GM12878 (cell line): ENCODE measurements around the gene KIF6. TPM values are rescaled to one million over a fixed set of nuclear protein-coding genes. Genes with fewer than 3 reads are reported as not detected.

Experiments used
- ATAC-seq: fragments of 200-7000 bp; cut with Tn5 transposase; 3 replicates; pipeline ENCODE4 v1.9.1; 2020; ENCODE audit warnings: mild to moderate bottlenecking, moderate library complexity
- BruUV-seq: library from RNA; stranded (reverse); fragments of 400-500 nt; replicated peaks from 2 replicates; lab custom pipeline; 2021; lab: Mats Ljungman, UMichigan
- CTCF ChIA-PET: fragments of 300-600 bp; sonication (Branson Sonifier 250); formaldehyde crosslinking; extraction: SDS; loops from one replicate; lab custom pipeline; 2021; ENCODE audit warnings: inconsistent platforms; lab: Yijun Ruan, JAX
- POLR2A ChIA-PET: fragments of 350-600 bp; formaldehyde crosslinking; extraction: SDS; loops from one replicate; lab custom pipeline; 2021; ENCODE audit warnings: inconsistent platforms; lab: Charles Lee
- RAD21 ChIA-PET: fragments of 300-600 bp; sonication (Branson Sonifier 250); formaldehyde crosslinking; loops from one replicate; lab custom pipeline; 2023; ENCODE audit warnings: antibody characterized with exemption; ENCODE audit not compliant: unreplicated experiment; lab: Charles Lee
- SMC1A ChIA-PET: fragments of 300-600 bp; sonication (Branson Sonifier 250); formaldehyde crosslinking; loops from one replicate; lab custom pipeline; 2023; ENCODE audit not compliant: unreplicated experiment, uncharacterized antibody; lab: Charles Lee
- DNase-seq: peaks from one replicate; pipeline ENCODE4 v3.0.0-alpha.2; 2011; ENCODE audit warnings: low read depth, low spot score
- FAIRE-seq: peaks from 3 replicates; lab custom pipeline; 2011; peaks lifted over from hg19 to GRCh38; lab: Jason Lieb, UNC
- H2AFZ ChIP-seq: 2 replicates; pipeline ENCODE4 v1.6.0; 2011; ENCODE audit warnings: low read depth, low read length, control low read depth; ENCODE audit not compliant: control insufficient read depth
- H3K27ac ChIP-seq: 2 replicates; pipeline ENCODE4 v1.5.1; 2011; ENCODE audit warnings: control low read depth; ENCODE audit not compliant: control insufficient read depth, insufficient read depth
- H3K27me3 ChIP-seq, 2 experiments: replicated peaks in 1 of 2; 2 replicates each; pipeline versions ENCODE4 v1.6.0 to v1.6.1; 2011; ENCODE audit warnings: low read length in 1 of 2; ENCODE audit not compliant: control insufficient read depth in 2 of 2, insufficient read depth in 2 of 2
- H3K36me3 ChIP-seq, 2 experiments: 2 replicates each; pipeline ENCODE4 v1.5.1; 2011; ENCODE audit warnings: low read length in 1 of 2; ENCODE audit not compliant: control insufficient read depth in 2 of 2, insufficient read depth in 2 of 2
- H3K4me1 ChIP-seq: 2 replicates; pipeline ENCODE4 v1.6.1; 2011; ENCODE audit warnings: mild to moderate bottlenecking, low read length, moderate library complexity, mixed read lengths; ENCODE audit not compliant: control insufficient read depth, insufficient read depth
- H3K4me2 ChIP-seq: 2 replicates; pipeline ENCODE4 v1.6.0; 2011; ENCODE audit warnings: control low read depth; ENCODE audit not compliant: control insufficient read depth, insufficient read depth
- H3K4me3 ChIP-seq: fragments of 200-600 bp; sonication (generic); 2 replicates; pipeline ENCODE4 v1.5.1; 2016
- H3K79me2 ChIP-seq: 2 replicates; pipeline ENCODE4 v1.6.0; 2011; ENCODE audit warnings: low read length; ENCODE audit not compliant: control insufficient read depth, insufficient read depth
- H3K9ac ChIP-seq: 2 replicates; pipeline ENCODE4 v1.8.0; 2011; ENCODE audit warnings: low read length, control low read depth, mixed read lengths; ENCODE audit not compliant: control insufficient read depth, insufficient read depth
- H3K9me3 ChIP-seq: replicated peaks from 3 replicates; pipeline ENCODE4 v1.5.1; 2011; ENCODE audit warnings: mild to moderate bottlenecking, low read length; ENCODE audit not compliant: control insufficient read depth, insufficient read depth
- H4K20me1 ChIP-seq: 2 replicates; pipeline ENCODE4 v1.6.0; 2011; ENCODE audit not compliant: control insufficient read depth, insufficient read depth
- BMI1 ChIP-seq: fragments of 450-650 bp; IDR thresholded peaks from 2 replicates; pipeline ENCODE4 v1.6.1; 2016; ENCODE audit warnings: mild to moderate bottlenecking, moderate library complexity, borderline replicate concordance
- CHD1 ChIP-seq: IDR thresholded peaks from 2 replicates; pipeline ENCODE4 v1.6.1; 2012; ENCODE audit warnings: low read depth, low read length, improper control_type of control experiment
- FOXK2 ChIP-seq: fragments of 450-650 bp; IDR thresholded peaks from 2 replicates; pipeline ENCODE4 v1.6.1; 2017; ENCODE audit warnings: mild to moderate bottlenecking, moderate library complexity
- POLR2AphosphoS5 ChIP-seq: IDR thresholded peaks from 2 replicates; pipeline ENCODE4 v1.6.1; 2011; ENCODE audit warnings: mild to moderate bottlenecking, low read length, inconsistent platforms
- RAD21 ChIP-seq: IDR thresholded peaks from 2 replicates; pipeline ENCODE4 v1.6.1; 2011; ENCODE audit warnings: mild to moderate bottlenecking, low read depth, low read length, moderate library complexity; ENCODE audit not compliant: insufficient read depth
- RELB ChIP-seq: fragments of 450-650 bp; IDR thresholded peaks from 2 replicates; pipeline ENCODE4 v1.6.1; 2017; ENCODE audit warnings: low read depth, mild to moderate bottlenecking, moderate library complexity
- WGBS: methylation state at CpG from one replicate; pipeline ENCODE4 v1.1.6; 2016; ENCODE audit warnings: low lambda C conversion rate; ENCODE audit not compliant: insufficient replicate concordance, insufficient coverage; ENCODE audit errors: missing lambda C conversion rate; 5-methylcytosine and 5-hydroxymethylcytosine counted together
- in situ Hi-C: fragments of 300-500 bp; cut with MboI; formaldehyde crosslinking; loops from 9 replicates; pipeline ENCODE4 v1.14.3; 2018; ENCODE audit warnings: mixed read lengths
- intact Hi-C: fragments of 100-400 bp; cut with micrococcal nuclease; formaldehyde crosslinking; loops from one replicate; pipeline ENCODE4 v1.14.2; 2022; ENCODE audit not compliant: unreplicated experiment
- polyA plus RNA-seq, 11 experiments: library from polyadenylated mRNA; depleted of rRNA in 4 of 11; unstranded in 6 of 11; stranded (reverse) in 5 of 11; fragments of >200 nt; fragmentation: Nextera tagmentation in 4 of 11; fragmentation: Illumina TruSeq in 1 of 11; extraction: Ambion mirVana in 4 of 11; extraction: Trizol in 1 of 11; gene quantifications; 1 replicate in 1 of 11; 2 replicates in 10 of 11; pipeline versions ENCODE4 v1.2.1 to v1.2.3, GENCODE V29; 2011 to 2016; ENCODE audit warnings: inconsistent platforms in 2 of 11, missing spikeins in 2 of 11, low read depth in 1 of 11
- total RNA-seq, 4 experiments: library from RNA; depleted of rRNA in 3 of 4; stranded (reverse); fragments of >200 nt in 3 of 4; fragmentation: Illumina TruSeq in 1 of 4; extraction: Trizol in 1 of 4; gene quantifications; 2 replicates each; pipeline versions ENCODE4 v1.2.1 to v1.2.3, GENCODE V29; 2013 to 2021

KIF6 gene
- total and polyA plus RNA-seq, 10 of the 15 experiments (the other 5 are each of a cell fraction or from before 2014, with no cell fraction given): 0.09 to 1.0 (median 0.28) TPM

- no peak for ATAC-seq
- no TSS peak for BruUV-seq
- ChIA-PET CTCF (interaction anchor here (1.2 to 3.5 kb wide), 4 partner anchors 9 to 499 kb away, joined by 4 to 12 read pairs (median 4); no protein-coding TSS in a partner anchor), RAD21 (interaction anchor here (0.7 kb wide), 1 partner anchor 526 kb away, joined by 3 read pairs; no protein-coding TSS in a partner anchor), SMC1A (interaction anchor here (1.2 kb wide), 2 partner anchors 387 to 499 kb away, joined by 4 read pairs; no protein-coding TSS in a partner anchor), POLR2A (no interaction called here)
- Histone ChIP-seq H3K79me2 (no peaks in the 10 kb centered on the region), H3K9ac (no peak overlapping the region), H3K4me3 (no peak overlapping the region), H2AFZ (no peak overlapping the region), H3K4me2 (no peak overlapping the region), H3K36me3 (no peaks in the 10 kb centered on the region), H3K9me3 (no peaks in the 10 kb centered on the region), H3K27me3 (no peaks in the 10 kb centered on the region), H3K4me1 (no peaks in the 10 kb centered on the region), H3K27ac (no peak overlapping the region), H4K20me1 (no peaks in the 10 kb centered on the region)
- in situ Hi-C loops (no loop called here), intact Hi-C loops (no loop called here)
- no peak for DNase-seq
- WGBS: 21% methylated on average over 9 of the region's 9 CpGs
- TF ChIP-seq FOXK2 (no peak), RELB (no peak), RAD21 (no peak), BMI1 (peak; percentile 51; the same call in 1 of the 2 replicates), POLR2AphosphoS5 (no peak), CHD1 (no peak)
- no peak for FAIRE-seq
Observed at GRCh38 chr6:39366931-39367618, 358.1 kb downstream of the KIF6 start.
